T-helper 9 cell (primary cell): ENCODE data around the gene SMIM35.

Experiments used
- DNase-seq: peaks from one replicate; pipeline ENCODE4 v3.0.0-alpha.2; 2020

SMIM35 gene

GRCh38 chr11:118109231-118109630 lies 22.5 kb upstream of the SMIM35 start:
- DNase-seq = no peak

DNA sequence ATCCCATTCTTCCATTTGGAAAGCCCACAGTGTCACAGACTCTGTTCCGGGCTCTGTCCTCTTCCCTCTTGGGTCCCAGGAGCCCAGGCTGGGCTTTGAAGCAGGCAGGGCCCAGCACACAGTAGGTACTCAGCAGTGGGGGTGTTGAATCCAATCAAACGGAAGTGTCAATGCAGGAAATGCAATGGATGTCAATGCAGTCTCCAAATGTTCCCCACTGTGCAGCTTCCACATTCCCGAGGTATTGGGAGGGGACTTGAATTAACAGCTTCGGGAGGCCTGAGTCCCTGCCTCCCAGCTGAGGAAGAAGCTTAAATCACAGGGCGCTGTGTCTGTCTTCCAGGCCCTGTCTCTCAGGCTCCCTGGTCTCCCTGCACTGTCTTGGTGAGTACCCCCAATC lies 21.8 kb upstream of the SMIM35 start:
- DNase-seq = no peak

DNA sequence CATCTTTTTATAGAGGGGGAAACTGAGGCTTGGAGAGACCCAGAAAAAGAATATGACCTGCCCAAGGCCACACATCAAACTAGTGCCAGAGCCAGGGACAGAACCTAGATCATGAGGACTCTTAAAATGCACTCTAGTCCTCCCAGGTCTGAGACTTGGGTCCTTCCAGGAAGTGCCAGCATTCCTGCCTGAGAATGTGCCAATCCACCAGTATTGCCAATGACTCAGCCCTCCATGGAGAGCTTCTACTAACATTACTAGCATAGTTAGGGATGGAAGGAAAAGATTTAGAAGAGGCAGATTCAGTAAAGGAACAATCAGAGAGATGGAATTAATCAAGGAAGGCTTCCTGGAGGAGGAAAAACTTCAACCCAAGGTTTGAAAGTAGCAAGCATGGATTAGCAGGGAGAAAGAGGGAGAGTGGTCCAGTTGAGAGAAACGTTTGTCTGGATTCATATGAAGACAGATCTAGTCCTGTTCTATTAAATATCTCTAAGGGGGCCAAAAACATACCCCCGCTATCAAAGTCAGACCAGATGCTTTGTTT lies 20.1 kb upstream of the SMIM35 start:
- no peak for DNase-seq

GRCh38 chr11:118105657-118106305 lies 19.0 kb upstream of the SMIM35 start:
- DNase-seq = no peak

GRCh38 chr11:118104491-118104890 lies 17.7 kb upstream of the SMIM35 start:
- DNase-seq = no peak

DNA sequence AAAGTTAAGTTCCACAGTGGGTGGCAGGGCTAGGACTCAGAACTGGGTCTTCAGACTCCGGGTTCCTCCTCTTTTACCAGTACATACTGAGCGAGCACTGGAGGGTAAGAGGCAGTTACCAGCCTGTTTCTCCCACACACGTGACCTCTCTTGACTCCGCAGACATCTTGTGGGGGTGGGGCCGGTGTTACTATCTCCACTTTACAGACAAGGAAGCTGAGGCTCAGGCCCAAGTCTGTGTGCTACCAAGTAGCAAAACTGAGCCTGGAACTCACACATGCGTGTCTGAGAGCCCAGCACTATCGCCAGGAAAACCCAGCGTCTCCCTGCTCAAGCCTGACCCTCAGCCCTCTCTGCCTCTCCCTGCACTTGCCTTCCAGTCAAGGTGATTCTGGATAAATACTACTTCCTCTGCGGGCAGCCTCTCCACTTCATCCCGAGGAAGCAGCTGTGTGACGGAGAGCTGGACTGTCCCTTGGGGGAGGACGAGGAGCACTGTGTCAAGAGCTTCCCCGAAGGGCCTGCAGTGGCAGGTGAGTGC lies 16.0 kb upstream of the SMIM35 start:
- DNase-seq = no peak

- DNase-seq = no peak
Measured at GRCh38 chr11:118100691-118101232, 14.0 kb upstream of the SMIM35 start.

DNA sequence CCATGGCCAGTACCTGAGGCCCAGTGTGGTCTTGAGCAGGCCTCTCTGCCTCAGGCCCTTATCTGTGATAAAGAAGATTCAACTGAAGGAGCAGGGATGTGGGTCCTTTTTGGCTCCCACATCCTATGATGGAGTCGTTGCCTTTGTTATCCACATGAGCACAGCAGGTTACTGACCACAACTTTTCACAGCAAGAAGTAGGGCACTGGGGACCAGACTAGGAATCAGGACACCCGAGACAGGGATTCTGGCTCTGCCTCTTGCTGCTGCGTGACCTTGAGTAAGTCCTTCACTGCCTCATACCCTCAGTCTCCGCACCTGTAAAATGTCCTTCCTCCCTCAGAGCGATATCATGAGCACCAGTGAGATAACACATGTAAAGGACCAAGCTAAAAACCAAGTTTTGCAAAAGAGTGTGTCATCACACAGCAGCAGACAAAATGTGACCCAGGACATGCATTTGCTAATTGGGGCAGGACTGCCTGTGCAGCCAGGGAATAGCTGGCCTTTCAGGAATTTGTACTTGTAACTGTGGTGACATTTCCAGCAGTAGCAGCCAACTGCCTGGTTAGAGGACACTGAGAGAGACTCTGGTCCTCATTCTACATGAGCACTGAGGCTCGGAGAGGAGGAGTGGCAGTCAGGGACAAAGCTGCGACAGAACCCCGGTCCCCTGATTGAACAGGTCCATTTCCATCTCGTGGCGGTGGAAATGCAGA lies 13.2 kb upstream of the SMIM35 start:
- no peak for DNase-seq

DNA sequence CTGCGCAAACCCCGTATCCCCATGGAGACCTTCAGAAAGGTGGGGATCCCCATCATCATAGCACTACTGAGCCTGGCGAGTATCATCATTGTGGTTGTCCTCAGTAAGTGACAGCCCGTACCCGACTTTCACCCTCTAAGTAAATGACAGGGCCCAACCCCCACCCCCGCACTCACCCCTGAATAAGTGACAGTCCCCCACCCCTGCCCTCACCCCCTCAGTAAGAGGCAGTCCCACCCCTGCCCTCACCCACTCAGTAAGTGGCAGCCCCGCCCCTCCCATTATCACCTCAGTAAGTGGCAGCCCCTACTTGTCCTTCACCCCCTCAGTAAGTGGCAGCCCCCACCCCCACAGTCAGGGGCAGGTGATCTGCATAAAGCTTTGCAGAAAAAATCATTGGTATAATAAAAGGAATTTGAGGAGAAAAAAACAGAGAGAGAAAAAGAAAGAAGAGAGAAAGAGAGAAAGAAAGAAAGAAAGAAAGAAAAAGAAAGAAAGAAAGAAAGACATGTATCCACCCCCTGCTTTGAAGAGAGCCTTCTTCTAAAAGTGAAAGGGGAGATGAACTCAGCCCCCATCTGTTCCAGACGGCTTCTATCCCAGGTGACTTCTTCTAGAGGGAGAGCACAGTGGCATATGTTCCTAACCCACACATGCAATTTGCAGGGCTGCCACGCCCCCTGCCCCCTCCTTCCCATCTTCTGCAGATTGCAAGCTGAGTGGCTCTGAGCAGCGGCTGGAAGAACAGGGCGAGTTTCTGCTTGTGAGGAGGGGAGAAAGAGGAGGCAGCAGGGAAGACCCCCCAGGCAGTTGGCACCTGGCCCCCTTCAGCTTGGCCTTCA lies 12.5 kb upstream of the SMIM35 start:
- no peak for DNase-seq

GRCh38 chr11:118095967-118096367 lies 9.2 kb upstream of the SMIM35 start:
- DNase-seq = no peak

- DNase-seq = no peak
Measured at GRCh38 chr11:118095493-118095892, 8.7 kb upstream of the SMIM35 start.

DNA sequence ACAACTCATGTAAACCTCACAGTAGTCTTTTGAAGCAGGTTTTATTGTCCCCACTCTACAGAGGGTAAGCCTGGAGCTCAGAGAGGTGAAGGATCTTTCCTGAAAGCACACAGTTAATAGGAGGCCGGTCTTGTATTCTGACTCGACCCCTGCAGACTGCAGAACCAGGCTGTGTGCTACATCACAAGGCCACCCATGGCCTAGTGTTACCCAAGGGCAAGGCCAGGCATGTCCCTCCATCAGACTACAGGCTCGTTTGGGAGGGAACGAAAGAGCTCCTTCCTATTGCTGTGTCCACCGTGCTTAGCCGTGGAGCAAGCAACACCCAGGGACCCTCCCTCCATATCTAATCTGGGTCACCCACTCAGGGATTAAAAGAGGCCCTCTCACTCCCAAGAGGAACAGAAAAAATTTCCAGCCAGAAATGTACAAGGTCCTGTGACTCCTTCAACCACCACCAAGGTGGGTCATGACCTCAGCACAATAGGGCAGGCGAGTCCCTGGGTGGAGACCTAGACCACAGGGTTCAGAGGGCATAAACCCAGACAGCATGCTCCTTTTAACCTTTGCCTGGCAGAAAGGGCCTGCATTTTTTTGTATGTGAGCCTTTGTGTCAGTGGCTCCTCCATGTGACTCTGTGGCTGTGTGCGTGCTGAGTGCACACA lies 6.3 kb upstream of the SMIM35 start:
- no peak for DNase-seq

DNA sequence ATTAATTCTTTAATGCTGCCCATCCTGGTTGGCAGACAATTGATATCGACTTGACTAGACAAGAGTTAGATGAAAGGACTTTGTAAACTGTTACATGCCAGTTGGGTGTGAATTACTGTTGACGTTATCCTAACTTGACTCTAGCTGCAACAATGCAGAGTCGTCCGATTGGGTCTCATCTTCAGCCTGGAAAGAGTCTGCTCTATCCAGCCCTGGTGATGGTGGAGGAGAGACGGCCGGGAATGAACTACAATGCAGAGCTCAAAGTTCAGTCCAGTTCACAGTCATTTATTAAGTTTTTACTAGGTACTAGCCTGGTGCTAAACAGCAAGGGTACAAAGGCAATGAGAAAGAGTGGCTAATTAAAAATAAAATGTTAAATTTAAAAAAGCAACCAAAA lies 4.9 kb upstream of the SMIM35 start:
- DNase-seq = no peak

DNA sequence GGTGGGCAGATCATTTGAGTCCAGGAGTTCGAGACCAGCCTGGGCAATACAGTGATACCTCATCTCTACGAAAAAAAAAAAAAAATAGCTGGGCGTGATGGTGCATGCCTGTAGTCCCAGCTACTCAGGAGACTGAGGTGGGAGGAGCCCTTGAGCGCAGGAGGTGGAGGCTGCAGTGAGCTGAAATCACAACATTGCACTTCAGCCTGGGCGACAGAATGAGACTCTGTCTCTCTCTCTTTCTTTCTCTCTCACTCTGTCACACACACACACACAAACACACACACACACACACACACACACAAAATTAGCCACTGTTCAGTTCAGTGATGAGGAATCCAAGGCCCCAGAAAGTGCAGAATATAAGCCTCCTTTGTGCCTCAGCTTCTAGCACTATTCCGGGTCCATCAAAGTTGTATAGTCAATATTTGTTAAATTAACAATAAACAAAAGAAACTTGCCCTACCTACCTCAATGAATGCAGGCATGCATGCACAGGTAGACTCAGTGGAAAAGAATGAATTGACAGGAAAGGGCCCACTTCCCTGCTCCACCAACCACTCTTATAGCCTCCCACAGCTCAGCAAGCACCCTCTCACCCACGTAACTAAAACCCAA lies 3.9 kb upstream of the SMIM35 start:
- DNase-seq = no peak

DNA sequence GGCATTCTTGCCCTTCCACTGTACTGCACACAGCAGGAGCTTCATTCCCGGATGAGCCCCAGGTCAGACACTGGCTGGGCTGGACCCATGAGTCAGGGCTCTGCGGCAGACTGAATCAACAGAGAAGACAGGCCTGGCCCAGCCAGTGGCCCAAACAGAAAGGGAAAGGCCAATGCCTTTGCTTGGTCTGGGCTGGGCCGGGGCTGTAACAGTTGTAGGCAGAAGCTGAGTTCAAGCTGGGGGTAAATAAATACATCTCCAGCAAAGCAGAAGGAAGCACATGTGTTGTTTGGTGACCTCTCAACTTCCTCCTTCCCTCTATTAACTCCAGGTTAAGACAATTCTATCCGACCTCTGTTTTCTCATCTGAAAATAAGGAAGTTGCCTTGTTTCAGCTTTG lies 1.8 kb upstream of the SMIM35 start:
- DNase-seq = no peak

- DNase-seq = no peak
Measured at GRCh38 chr11:118087931-118088330, 1.2 kb upstream of the SMIM35 start.

GRCh38 chr11:118084656-118085055 lies 2.1 kb downstream of the SMIM35 start:
- no peak for DNase-seq

DNA sequence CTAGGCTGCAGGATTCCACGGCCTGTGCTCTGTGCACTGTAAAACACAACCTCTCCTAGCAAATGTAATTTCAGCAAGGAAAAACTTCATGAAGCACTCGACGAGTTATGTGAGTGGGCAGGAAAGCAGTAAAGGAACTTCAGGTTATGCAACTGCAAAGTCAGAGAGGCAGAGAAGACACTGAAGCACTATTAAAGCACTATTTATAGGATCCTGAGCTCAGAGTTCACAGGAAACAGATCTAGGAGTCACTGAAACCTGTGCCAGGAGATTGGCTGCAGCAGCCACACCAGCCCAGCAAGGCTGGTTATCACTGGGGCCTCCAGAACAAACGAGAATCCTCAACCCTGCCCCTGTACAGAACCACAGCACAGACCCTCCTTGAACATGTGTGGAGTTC lies 2.5 kb downstream of the SMIM35 start:
- no peak for DNase-seq

DNA sequence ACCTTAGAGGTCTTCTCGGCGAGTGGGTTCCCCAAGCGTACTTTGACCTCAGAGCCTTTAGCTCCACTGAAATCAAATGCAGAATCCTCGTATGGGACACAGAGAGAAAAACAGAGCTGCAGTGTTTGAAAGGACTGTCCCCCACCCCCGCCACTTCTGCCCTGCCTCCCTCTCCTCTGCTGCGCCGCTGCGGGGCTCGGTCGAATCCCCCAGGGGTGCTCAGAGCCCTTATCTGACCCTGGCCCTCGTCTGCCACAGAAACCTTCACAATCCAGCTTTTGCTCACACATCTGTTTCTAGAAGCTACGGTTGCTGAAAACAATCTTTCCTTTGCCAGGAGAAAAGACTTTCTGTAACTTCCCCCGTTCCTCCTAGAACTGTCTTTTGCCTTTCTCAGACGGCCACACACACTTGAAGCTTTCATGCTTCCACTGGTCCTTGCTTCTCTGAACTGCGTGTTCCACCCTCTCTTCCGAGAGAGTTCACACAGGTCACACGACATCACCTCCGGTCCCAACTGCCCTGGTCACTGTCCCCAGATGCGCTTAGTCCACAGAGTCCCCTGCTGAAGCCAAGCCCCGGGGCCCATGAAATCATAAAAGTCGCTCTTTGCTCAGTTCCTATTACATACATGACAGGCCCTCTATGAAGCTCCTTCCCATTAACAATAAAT lies 3.7 kb downstream of the SMIM35 start:
- DNase-seq = no peak

GRCh38 chr11:118081241-118081958 lies 5.4 kb downstream of the SMIM35 start:
- no peak for DNase-seq

DNA sequence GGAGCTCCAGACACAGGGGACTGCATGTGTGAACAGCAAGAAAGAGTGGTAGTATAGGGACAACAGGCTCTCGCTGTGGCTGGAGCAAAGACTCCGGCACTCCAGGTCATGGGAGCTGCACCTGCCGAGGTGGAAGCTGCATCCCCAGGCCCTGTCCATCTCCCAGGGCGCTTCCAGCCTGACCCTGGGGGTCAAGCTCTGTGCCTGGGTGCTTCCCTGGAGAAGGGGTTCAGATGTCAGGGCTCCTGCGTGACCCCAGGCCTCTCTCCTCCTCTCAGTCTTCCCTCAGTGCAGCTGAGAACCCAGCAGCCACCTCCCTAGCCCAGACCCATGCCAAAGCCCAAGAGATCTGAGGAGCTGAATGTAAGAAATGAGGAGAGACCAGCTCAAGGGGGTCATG lies 6.5 kb downstream of the SMIM35 start:
- DNase-seq = no peak
